ENCODE measurements around the gene TECPR1.

Gene TECPR1

GRCh38 chr7:98192781-98193457 is 59.1 kb downstream of the TECPR1 start:
- DNase-seq (ENCODE audit: low spot score): no peak

DNA sequence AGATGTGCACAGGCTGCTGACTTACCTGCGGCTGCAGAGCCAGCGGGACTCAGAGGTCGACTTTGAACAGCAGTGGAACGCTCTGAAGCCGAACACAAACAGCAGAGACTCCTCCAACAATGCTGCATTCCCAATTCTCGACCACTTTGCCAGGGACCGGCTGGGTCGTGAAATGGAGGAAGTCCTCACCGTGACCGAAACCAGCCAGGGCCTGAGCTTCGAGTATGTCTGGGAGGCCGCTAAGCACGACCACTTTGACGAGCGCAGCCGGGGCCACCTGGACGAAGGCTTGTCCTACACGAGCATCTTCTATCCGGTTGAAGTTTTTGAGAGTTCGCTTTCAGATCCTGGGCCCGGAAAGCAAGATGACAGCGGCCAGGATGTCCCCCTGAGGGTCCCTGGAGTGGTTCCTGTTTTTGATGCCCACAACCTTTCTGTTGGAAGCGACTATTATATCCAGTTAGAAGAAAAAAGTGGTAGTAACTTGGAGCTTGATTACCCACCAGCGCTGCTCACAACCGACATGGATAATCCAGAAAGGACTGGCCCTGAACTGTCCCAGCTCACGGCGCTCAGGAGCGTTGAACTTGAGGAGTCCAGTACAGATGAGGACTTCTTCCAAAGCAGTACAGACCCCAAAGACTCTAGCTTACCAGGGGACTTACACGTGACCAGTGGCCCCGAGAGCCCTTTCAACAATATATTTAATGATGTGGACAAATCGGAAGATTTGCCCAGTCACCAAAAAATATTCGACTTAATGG is 60.2 kb downstream of the TECPR1 start:
- no peak for DNase-seq (ENCODE audit: low spot score)

GRCh38 chr7:98189559-98189958 is 62.5 kb downstream of the TECPR1 start:
- no peak for DNase-seq (ENCODE audit: low spot score)

GRCh38 chr7:98187138-98187502 is 64.9 kb downstream of the TECPR1 start:
- no peak for DNase-seq (ENCODE audit: low spot score)

DNA sequence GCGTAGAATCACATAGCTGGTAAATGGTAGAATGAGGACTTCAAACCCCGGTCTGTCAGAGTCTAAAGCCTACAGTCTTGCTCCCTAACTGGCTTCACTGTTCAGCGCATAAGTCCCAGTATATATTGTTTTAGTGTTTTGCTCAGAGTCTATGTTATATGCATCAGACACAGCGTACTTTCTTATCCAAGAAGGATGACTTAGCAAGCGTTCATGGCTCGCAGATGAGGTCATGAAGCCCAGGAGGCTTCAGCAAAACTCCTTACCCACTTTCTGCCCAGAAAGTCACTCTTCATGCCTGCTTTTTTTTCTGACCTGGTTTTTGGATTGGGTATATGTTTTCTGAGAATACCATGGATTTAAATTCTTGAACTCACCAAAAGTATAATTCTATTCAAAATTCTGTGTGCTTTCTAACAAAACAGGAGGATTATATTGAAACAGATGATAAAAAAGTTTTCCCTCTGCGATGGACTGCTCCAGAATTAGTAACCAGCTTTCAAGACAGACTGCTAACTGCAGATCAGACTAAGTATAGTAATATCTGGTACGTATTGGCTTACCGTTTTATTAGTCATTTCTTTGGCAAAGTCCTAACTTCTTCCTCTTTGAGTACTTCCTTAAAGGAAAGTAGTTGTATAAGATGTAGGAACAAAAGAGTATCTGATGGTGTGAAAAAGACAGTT is 65.4 kb downstream of the TECPR1 start:
- DNase-seq (ENCODE audit: low spot score): peak; percentile 68

DNA sequence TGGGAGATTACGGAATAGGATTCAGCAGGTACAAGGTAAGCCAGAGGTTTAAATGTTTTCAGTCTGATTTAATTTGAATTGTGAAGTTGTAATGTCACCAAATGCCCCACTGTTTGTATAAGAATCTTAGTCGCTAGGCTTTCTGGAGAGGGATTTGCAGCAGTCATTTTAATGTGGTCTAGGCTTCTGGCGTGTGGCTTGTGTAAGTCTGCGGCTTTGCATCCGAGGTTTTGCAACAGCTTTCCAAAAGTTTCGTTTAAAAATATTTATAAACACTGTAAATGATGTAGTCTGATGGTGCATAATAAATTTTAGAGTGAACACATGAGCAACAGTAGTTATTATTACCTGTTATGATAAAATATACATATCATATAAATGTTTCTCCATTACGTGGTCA is 66.9 kb downstream of the TECPR1 start:
- no peak for DNase-seq (ENCODE audit: low spot score)

DNA sequence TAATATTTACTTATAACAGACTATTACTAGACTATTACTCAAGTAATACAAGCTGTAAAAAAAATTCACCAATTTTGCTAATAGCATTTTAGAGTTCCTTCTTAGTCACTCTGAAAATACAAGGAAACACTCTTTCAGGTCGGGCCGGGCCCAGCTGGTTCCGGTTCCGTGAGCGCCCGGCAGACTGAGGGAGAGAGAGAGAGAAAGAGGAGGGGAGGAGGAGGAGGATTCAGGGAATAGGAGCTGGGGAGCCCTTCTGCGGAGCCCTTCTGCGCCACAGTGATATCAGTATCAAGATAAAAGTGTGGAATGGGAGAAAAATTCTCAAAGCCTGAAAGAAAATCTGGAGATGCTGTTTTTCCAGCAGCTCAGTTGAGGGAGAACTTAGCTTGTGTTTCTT is 71.3 kb downstream of the TECPR1 start:
- no peak for DNase-seq (ENCODE audit: low spot score)

- no peak for DNase-seq (ENCODE audit: low spot score)
Measured at GRCh38 chr7:98178762-98179490, 73.1 kb downstream of the TECPR1 start.

DNA sequence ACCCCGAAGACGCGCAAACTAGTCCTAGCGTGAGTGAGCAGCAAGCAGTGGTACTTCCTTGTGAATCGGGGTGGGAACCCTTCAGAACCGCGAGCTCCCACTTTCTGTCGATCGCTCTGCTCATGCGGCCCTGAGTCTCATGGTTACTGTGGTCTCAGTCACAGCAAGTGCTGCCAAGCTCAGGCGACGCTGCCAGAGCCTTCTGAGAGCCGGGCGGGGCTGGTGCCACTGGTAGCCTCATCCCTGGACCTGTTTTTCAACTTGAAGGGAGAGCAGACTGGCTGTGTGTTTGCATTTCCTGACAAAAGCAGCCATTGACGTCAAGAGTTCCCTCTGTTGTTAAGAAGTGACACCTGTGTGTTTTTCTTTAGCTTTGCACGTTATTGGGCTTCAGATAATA is 73.7 kb downstream of the TECPR1 start:
- no peak for DNase-seq (ENCODE audit: low spot score)

GRCh38 chr7:98177553-98177952 is 74.5 kb downstream of the TECPR1 start:
- DNase-seq (ENCODE audit: low spot score): no peak

DNA sequence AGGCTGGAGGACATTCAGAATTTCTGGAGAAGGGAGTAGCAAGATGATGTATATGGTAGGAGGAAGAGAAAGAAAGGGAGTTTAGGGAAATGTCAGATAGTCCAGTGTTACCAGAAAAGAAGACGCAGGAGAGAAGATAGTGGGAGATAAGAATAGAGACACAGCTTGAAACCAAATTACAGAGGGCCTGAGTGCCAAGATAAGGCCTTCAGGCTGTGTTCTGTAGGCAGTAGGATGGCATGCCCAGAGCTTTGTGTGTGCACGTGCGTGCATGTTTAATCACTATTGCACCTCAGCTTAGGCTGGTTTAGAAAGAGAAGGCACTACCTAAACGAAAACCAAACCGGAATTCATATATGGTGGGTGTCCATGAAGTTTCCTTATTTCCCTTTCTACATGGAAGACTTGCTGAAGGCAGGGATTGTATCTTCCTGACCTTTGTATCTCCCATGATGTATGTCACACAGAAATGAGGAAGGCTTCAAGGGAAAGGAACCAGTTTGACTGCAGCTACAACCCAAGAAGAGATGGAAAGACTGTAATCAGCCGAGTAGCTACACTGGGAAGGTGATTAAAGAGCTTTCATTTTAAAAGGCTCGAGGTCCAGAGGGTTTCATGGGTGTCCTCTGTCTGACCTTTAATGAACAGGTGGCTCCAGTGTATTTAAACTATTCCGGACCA is 76.6 kb downstream of the TECPR1 start:
- no peak for DNase-seq (ENCODE audit: low spot score)

- no peak for DNase-seq (ENCODE audit: low spot score)
Measured at GRCh38 chr7:98174334-98175259, 77.4 kb downstream of the TECPR1 start.

GRCh38 chr7:98171449-98171848 is 80.6 kb downstream of the TECPR1 start:
- no peak for DNase-seq (ENCODE audit: low spot score)

- DNase-seq (ENCODE audit: low spot score): no peak
Measured at GRCh38 chr7:98170966-98171365, 81.1 kb downstream of the TECPR1 start.

- no peak for DNase-seq (ENCODE audit: low spot score)
Measured at GRCh38 chr7:98168904-98169621, 83.0 kb downstream of the TECPR1 start.

DNA sequence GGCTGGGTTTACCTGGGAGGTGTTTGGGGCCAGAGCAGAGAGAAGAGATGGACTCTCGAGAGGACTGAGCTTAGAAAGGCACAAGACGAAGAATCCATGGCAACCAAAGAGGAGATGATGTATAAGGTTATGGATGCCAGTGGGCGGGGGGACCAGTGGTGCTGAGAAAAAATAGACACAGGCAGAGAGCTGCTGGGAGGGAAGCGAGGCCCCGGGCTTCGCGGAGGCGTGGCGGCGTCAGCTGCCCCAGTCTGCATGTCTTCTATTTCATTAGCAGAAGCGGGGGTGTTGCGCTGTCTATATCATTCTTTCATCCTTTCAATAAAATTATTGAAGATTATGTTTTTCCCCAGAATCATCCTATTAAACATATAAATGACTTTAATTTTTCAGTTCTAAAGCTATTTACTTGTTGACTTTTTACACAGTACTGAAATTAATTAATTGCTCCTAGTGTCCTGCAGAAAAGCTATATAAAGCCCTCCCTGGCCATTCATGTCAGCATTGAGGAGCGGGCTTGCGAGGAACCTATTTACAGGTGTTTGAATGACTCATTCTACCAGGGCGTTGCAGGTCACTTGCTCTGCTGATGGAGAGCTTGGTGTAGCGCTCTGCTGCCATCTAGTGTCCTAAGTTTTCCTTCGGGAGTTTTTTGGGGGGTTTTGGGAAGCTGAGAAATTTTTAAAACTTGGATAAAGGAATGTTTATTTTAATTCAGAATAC is 83.7 kb downstream of the TECPR1 start:
- DNase-seq (ENCODE audit: low spot score): peak; percentile 78

DNA sequence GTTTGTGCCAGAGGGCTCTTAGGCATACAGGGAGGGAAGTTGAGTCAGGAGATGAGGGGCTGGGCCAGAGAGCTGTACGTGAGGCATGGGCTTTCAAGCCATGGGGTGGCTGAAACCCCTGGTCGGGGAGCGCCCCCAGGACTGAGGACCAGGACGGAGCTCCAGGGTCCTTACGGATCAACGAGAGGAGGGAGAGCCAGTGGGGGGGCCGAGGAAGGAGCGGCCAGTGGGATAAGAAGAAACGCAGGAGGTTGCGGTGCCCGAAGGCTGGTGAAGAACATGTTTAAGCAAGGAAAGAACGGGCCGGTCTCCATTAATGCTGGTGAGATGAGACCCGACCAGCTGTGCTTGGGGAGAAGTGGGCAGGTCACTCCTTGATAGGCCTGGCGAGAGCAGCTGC is 84.4 kb downstream of the TECPR1 start:
- no peak for DNase-seq (ENCODE audit: low spot score)

DNA sequence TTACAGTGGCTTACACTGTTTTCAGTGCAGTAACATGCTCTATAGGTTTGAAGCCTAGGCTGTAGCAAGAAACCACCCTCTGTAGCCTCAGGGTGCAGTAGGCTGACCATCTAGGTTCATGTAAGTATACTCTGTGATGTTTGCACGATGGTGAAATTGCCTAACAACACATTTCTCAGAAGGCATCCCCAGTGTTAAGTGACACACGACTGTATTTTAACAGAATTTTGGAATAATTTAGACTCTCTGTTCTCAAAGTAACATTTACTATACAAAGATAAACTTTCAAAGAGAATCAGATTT is 85.4 kb downstream of the TECPR1 start:
- no peak for DNase-seq (ENCODE audit: low spot score)

- DNase-seq (ENCODE audit: low spot score): peak; percentile 28
Measured at GRCh38 chr7:98165827-98166667, 86.0 kb downstream of the TECPR1 start.
